ENCODE data around the gene TMEM179B.

The TMEM179B gene

DNA sequence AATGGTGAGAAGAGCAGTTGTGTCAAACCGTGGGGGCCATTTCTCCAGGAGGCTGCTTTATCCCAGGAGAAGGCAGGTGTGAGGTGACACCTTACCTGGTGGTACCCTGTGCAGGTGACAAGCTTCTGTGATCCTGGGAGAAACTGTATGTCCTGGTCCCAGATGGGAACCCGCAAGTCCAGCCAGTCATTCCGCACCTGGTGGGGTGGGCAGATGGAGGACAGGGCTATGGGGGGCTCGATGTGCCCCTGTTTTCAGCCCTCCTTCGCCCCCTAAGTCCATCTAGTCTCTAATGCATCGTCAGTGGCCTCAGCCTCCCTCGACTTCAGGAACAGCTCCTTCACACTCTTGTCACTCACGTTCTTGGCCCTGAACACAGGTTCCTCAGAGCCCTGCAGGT lies 48.1 kb downstream of the TMEM179B start:
- FAIRE-seq: no peak

DNA sequence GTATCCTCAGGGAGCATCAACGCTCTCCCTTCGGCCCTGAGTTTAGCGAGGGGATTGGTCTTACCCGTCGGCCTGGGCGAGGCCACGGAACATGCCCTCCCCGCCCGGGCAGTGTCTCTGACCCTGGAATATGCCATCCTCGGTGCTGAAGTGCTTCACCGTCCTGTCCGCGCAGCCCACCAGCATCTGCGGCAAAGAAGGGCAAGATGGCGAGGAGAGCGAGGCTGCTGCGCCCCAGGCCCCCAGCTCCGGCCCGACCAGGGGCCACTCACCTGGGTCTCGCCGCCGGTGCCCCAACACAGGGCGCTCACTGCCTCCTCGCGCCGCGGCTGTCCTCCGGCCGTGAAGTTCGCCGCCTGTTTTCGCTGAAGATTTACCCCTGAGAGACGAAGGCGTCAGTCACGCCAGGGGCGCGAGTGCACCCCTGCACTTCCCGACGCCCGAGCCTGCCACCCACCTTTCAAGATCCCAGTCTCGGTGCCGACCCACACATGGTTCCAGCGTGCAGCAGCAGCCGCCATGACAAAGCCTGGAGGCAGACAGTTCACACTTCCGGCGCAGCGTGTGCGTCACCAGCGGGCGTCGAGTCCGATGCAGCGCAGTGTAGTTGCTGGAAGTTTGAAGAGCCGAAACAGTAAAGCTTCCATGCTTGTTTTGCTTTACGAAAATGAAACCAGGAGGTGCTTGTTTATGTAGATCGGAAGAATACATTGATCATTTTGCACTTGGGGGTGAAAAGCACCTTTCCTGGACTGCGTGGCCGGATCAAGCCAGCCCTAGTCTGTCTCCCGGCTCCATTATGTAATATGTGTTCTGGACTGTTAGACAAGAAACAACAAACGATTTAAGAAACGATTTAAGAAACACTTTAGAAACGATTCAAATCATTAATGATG lies 52.1 kb downstream of the TMEM179B start, which contains the start of gene WDR74:
Gene WDR74 (minus strand): TSS at position 541 of the 896 bp plus-strand sequence. CDS start 20 bp downstream, at position 521.
- no peak for FAIRE-seq

Data from colon (tissue), 2 donors.